Renal cortical epithelial cell (primary cell): ENCODE data around the gene PDE5A. TPM values are rescaled to one million over a fixed set of nuclear protein-coding genes. Genes with fewer than 3 reads are reported as not detected.

ENCODE experiments used
- DNase-seq: peaks from one replicate; pipeline ENCODE4 v3.0.0-alpha.2; 2011; ENCODE audit warnings: low read depth
- total RNA-seq: library from RNA; depleted of rRNA; stranded (reverse); fragments of >200 nt; gene quantifications from 2 replicates; pipeline ENCODE4 v1.2.3, GENCODE V29; 2014

The PDE5A gene
- total RNA-seq, 1 donor from 2014 or later, result 7.6 TPM

DNA sequence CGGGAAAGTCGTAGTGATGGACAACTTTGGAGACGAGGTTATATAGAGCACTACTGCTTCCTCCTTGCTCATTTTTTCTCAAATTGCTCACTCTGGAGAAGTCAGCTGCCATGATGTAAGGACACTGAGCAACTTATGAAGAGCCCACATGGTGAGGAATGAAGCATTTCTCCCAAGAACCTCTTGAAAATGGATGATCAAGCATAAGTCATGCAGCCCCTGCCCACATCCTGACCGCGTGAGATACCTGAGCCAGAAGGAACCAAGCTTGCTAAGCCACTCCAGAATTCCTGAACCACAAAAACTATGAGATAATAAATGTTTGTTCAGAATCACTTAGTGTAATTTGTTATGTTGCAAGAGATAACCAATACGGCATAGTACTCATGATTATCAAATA is 42.8 kb downstream of the PDE5A start:
- peak; percentile 27 for DNase-seq

DNA sequence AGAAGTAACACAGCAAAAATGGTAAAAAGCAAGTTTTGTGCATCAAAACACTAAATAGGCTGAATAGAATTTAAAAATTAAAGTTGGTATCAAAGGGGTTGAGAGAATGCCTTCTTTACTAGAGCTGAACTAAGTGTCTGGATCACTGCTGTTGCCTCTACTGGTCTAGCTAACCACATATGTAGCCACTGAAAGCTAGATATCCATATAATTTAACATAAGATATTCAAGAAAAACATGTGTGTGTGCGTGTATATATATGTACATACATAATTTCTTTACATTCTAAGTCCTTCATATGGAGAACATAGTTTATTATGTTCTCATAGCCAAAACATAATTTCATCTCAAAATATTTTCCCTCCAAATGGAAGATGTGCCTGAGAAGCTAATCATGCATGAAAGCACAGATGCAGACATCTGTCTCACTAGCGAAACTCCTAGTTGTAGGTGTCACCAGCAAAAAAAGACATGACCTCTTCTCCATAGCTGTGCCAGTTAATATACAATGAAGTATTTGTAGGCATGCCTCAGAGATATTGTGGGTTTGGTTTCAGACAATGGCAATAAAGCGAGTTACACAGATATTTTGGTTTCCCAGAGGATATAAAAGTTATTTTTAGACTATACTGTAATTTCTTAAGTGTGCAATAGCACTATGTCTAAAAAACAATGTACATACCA is 47.3 kb downstream of the PDE5A start:
- DNase-seq, result no peak

DNA sequence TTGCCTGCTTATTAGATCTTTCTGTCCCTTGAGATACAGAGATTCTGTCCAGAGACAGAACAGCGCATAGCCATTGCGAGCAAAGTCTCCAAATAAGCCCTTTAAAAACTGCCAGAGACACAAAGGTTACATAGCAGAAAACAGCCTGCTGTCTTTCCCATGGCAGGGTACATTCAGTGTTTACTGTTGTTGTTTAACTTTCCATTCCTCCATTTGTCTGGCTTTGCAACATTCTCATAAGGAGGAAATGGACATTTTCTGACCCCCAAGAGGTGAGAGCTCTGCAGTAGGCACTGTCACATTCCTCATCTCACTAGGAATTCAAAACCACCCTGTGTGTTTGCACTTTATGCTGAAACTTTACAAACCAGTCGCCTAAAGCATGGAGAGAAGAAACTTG is 48.3 kb downstream of the PDE5A start:
- no peak for DNase-seq

GRCh38 chr4:119579823-119580222 is 48.8 kb downstream of the PDE5A start:
- no peak for DNase-seq

DNA sequence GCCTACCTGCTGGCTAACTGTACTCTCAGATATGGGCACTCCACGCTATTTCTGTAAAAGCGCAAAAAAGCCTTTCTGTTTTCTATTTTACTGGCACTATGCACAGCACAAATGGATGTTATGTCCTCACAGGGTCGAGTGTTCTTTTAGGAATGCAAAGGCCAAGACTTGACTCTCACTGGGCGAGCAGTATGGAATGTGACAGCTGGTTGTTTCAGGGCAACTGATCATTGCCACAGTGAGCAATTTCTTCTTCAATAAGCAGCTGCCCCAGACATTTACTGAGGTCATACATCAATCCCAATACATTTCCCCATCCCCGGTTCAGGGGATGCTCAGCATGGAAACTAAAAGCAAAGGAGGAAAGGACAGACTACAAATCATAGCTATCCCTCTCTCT is 58.2 kb downstream of the PDE5A start:
- DNase-seq, result no peak

- DNase-seq, result no peak
Observed at GRCh38 chr4:119564106-119564505, 64.5 kb downstream of the PDE5A start.

DNA sequence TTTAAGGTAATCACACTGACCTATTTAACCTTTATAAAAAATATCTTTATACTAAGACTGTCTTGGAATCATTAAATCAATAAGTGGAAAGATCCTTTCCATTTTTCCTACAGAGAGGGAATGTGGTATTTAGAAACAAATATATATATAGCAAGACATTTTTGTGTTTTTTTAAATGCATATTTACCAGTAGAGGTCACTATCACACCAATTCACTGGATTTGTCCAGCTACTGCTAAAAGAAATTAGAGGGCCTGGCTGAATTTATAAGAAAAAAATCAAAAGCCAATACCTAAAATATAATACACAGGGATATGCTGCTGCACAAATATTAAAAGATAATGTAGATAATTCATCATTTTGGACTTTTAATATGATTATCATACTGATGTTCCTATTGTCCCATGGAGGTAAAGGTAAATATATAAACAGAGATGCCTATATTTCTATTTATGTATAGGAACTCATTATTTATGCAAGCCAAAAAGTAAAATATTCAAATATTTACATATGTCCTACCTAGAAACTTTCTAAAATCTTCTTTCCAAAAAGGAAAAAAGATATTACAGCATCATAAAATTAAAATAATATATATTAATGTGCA is 69.5 kb downstream of the PDE5A start:
- DNase-seq, result peak; percentile 67

DNA sequence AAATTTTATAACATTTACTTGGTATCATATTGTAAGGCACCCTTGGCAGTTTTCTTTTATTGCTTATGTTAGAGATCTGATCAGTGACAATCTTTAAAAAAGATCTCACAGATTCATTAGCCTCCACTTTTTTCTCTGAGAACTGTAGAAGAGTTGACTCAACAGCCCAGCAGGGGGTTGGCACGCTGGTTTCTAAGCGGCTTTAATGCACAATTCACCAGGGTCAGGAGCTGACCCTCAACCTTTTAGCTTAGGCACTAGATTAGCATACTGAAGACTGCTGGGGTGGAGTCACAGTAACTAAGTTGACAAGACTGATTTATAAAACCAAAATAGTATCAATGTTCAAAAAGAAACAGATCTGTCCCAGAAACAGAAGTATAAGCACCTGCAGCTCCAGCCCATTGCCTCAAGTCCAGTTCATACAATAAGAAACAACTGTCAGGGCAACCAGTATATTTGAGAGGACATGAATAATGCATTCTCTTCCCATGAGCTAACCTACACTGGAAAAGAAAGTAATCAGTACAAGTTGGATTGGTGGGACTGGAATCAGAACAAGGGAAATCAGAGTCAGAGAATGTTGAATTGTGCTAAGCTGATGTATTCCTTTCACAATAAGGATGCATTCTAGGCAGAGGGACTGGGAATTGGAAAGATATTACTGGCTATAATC is 77.6 kb downstream of the PDE5A start:
- DNase-seq, result peak; percentile 1

DNA sequence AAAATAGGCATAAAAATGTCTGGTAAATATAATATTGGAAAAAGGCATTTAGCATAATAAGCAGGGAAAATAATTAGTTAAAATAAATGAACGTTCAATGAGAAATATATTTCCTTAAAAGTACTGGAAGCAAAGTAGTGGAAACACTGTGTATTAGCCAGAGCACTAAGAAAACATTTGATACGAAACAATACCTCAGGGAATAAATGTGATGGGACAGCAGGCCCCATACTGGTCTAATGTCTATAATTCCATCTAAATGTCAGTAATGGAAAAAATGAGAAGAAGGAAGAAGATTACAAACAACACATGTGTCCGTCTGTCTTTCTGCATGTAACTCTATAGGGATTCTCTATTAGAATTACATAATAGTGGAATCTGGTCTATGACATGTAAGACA is 79.0 kb downstream of the PDE5A start:
- DNase-seq, result no peak

DNA sequence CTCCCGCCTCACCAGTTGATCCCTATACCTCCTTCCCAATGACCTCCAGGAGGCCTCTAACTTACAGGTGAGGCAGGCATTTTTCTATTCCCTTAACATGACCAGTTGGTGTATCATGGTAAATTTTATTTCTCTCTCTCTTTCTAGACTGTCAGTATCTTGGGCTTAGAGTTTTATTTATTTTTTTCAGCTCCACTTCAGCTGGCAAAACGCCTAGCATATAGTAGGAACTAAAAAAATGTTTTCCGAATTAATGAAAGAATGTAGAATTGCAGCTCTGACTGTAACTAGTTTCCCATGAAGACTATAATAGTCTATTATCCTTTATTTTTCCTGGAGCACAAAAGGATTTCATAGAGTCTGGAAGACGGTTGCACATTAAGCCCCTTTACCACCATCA is 84.8 kb downstream of the PDE5A start:
- no peak for DNase-seq

- no peak for DNase-seq
Observed at GRCh38 chr4:119543187-119543586, 85.4 kb downstream of the PDE5A start.

DNA sequence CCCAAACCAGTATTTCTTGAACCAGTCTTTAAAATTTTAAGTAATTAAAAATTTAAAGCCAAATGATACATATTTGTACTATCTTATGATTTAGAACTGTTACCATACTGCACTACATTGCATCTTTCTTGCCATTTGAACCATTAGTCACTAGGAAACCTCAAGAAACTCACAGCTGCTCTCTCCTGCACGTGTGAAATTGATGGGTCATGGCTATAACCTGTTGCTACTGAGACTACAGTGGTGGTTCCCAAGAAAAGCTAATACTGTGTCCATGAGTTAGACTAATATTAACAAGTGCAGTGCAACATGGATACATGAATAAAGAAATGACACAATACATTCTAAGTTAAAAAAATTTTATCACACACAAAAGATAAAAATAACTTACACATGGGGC is 88.4 kb downstream of the PDE5A start:
- no peak for DNase-seq

DNA sequence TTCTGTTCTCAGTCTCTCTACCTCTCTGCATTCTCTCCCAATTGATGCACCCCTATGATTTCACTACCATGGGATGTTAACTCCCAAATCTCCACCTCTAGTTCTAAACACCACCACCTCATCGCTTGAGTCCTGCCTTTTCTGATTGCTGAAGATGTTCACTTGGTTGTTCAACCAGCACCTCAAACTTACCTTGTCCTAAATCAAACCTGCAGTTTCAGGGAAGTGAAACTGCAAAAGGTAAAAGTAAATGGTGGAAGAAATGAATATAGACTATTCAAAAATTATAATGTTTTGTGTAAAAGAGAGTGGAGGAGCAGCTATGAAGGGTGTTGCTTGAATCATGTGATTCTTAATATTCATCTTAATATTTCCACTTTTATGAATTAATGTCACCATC is 91.0 kb downstream of the PDE5A start:
- no peak for DNase-seq

- peak; percentile 56 for DNase-seq
Observed at GRCh38 chr4:119536572-119537528, 91.8 kb downstream of the PDE5A start.

GRCh38 chr4:119532319-119532718 is 96.3 kb downstream of the PDE5A start:
- DNase-seq, result no peak

DNA sequence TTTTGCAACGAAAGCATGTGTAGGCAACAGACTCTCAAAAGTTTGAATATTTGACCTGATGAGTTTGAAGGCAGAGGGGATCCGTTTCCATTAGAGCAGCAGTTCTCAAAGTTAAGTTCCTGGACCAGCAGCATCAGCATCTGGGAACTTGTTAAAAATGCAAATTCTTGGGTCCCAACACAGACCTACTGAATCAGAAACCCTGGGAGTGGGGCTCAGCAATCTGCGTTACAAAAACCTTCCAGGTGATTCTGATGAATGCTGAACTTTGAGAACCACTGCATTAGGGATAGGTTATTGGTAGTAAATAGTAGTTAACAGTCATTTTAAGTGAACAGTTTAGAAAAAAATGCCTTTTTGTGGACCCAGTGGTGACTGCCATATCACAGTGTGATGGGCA is 98.8 kb downstream of the PDE5A start:
- DNase-seq, result no peak

DNA sequence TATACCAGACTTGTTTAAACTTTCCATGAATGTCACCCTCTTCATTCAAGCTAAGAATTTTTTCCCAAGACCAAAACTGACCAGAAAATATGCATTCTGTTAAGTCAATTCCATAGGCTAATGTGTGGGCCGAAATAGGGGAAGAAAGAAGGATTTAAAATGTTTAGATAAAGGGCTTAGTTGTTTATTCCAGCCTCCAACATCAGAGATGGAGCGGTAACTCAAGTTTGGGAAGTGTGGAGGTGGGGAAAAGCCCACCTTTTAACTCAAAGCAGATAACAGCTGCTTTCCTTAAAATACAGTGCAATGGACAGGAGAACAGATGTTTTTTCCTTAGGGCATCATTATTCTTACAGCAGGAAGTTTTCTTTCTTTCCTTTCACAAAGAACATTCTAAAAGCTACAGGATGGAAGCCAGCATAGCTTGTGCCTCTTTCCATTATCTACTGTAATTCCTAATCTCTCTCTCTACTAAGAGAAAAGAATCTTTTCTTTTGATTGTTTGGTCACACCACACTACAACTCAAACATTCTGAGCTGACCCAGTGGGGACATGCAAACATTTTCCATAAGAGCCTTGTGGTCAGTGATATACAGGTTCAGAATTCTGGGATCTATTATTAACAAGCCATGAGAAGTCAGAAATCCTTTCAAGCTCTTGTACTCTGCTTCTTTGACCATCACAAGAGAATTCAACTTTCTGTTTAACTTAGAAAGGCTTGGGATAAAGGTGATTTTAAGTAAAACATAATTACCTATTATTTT is 101.6 kb downstream of the PDE5A start:
- no peak for DNase-seq

DNA sequence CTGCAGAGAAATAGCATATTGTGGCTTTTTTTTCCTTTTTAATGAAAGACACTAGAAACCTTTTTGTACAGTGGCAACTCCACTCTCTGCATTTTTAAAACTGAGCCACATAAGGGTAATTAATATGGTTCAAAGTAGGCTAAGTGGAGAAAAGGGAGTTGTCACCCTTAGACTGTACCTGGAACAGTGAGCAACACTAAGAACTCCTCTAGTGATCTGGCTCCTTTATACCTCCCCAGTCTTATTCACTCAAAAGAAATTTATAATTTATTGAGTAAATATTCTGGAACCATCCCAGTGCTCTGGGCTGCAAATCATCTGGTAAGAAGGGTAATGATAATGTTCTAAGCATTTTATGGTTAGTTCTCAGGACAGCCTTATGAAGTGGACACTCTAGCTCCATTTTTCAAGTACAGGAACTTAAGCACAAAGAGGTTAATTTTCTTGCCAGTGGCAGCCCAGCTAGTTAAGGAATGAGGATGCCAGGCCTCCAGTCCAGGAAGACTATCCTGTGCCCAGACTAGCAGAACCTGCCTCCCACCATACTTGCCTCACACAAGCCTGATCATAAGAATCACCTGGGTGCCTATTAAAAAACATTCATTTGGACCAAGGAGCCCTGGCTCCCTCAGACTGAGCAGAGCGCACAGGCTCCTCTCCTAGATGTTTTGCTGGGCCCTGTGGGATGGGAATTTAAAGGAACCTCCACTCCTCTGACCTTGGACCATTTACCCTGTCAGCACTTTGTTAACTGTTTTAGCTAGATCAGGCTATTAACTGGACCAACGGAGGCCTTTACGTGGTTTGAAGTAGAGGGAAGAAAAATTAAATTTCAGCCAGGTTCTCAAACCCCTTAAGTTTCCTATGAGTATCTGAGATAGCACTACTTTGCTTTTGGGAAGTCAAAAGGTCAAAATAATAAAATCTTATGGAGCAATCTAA is 102.6 kb downstream of the PDE5A start:
- DNase-seq, result no peak

DNA sequence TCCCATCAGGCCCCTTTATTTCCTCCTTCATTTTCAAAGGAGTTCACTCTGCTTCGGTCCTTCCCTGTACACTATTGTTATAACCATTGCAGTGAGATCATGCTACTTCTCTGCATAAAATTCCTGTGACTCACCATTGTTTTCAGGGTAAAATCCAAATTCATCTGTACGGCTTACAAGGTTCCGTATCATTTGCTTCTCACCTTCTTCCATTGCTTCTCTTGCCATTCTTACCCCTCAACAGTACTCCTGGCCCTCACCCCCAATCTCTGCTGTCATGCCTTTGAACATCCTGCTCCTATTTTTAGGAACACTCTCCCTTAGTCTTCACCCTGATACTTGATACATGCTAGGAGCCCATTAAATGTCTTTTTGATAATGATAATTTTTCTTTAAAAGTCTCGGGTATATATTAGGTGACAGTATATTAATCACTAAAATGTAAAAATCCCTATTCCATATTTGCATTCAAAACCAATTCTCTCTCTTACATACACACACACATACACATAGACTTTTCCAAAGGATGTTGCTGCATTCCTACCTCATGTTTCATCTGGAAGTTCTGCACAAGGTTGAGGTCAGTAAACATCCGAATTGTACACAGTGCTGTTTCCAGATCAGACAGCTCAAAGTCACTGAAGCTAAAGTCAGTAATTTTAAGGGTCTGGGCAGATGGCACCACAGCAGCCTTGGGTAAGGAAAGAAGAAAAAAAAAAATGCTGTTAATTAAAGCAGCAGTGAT is 103.4 kb downstream of the PDE5A start:
- peak; percentile 81 for DNase-seq

DNA sequence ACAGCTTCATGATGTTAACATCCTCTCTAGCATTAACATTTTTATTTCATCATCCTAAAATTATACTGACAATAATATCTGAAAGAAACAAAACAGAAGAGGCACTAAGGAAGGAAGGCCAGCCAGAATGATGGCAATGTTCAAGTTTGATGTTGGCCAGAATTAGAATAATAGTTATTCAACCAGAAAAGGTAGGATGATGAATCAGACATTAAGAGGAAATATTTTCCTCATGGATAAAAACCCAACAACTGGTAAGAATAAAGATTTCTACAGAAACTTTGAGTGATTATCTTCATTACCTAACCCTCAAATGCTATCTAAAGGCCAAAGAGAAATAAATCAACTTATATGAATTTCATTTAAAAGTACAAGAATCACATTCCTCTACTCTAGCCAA is 105.2 kb downstream of the PDE5A start:
- DNase-seq, result no peak
